Astrocyte (in vitro differentiated cells and primary cell): ENCODE data around the gene KRTAP4-3. TPM values are rescaled to one million over a fixed set of nuclear protein-coding genes. Genes with fewer than 3 reads are reported as not detected.

Experiments used
- DNase-seq: peaks from one replicate; pipeline ENCODE4 v3.0.0-alpha.2; 2010; ENCODE audit warnings: low read depth
- FAIRE-seq: peaks from 2 replicates; lab custom pipeline; 2011; peaks lifted over from hg19 to GRCh38; lab: Jason Lieb, UNC
- H2AFZ ChIP-seq: 2 replicates; pipeline ENCODE4 v1.6.0; 2012; ENCODE audit warnings: low read depth, low read length, inconsistent platforms
- H3K27ac ChIP-seq: 2 replicates; pipeline ENCODE4 v1.5.1; 2011; ENCODE audit warnings: low read depth, low read length, inconsistent platforms
- H3K27me3 ChIP-seq: 2 replicates; pipeline ENCODE4 v1.6.0; 2011; ENCODE audit warnings: low read length, inconsistent platforms; ENCODE audit not compliant: insufficient read depth
- H3K36me3 ChIP-seq: 2 replicates; pipeline ENCODE4 v1.5.1; 2011; ENCODE audit warnings: low read length, inconsistent platforms; ENCODE audit not compliant: insufficient read depth
- H3K4me1 ChIP-seq: 2 replicates; pipeline ENCODE4 v1.5.1; 2011; ENCODE audit warnings: low read length, inconsistent platforms; ENCODE audit not compliant: insufficient read depth
- H3K4me2 ChIP-seq: 2 replicates; pipeline ENCODE4 v1.6.0; 2012; ENCODE audit warnings: low read length, inconsistent platforms
- H3K4me3 ChIP-seq: 2 replicates; pipeline ENCODE4 v1.5.1; 2011; ENCODE audit warnings: low read depth, mild to moderate bottlenecking, low read length, inconsistent platforms; ENCODE audit not compliant: insufficient read depth
- H3K79me2 ChIP-seq: 2 replicates; pipeline ENCODE4 v1.6.0; 2012; ENCODE audit warnings: mild to moderate bottlenecking, low read length, inconsistent platforms; ENCODE audit not compliant: insufficient read depth
- H3K9ac ChIP-seq: 2 replicates; pipeline ENCODE4 v1.6.0; 2012; ENCODE audit warnings: mild to moderate bottlenecking, low read length, inconsistent platforms
- H3K9me3 ChIP-seq: 2 replicates; pipeline ENCODE4 v1.5.1; 2012; ENCODE audit warnings: low read depth, mild to moderate bottlenecking, low read length, inconsistent platforms; ENCODE audit not compliant: insufficient read depth
- H4K20me1 ChIP-seq: 2 replicates; pipeline ENCODE4 v1.6.0; 2012; ENCODE audit warnings: low read length, inconsistent platforms; ENCODE audit not compliant: insufficient read depth
- H3K27ac Mint-ChIP-seq: one replicate; pipeline ENCODE4 v1.8.0; 2021; ENCODE audit warnings: mild to moderate bottlenecking, mixed read lengths; ENCODE audit not compliant: unreplicated experiment
- H3K27me3 Mint-ChIP-seq: one replicate; pipeline ENCODE4 v1.8.0; 2021; ENCODE audit warnings: low read depth, mixed read lengths; ENCODE audit not compliant: unreplicated experiment
- H3K36me3 Mint-ChIP-seq: one replicate; pipeline ENCODE4 v1.8.0; 2021; ENCODE audit warnings: low read depth, mixed read lengths; ENCODE audit not compliant: unreplicated experiment
- H3K4me1 Mint-ChIP-seq: one replicate; pipeline ENCODE4 v1.8.0; 2021; ENCODE audit warnings: low read depth, mixed read lengths; ENCODE audit not compliant: unreplicated experiment
- H3K4me3 Mint-ChIP-seq: one replicate; pipeline ENCODE4 v1.8.0; 2021; ENCODE audit warnings: mild to moderate bottlenecking, moderate library complexity, mixed read lengths; ENCODE audit not compliant: unreplicated experiment
- H3K9me3 Mint-ChIP-seq: one replicate; pipeline ENCODE4 v1.8.0; 2021; ENCODE audit warnings: mild to moderate bottlenecking, mixed read lengths; ENCODE audit not compliant: unreplicated experiment
- EZH2 ChIP-seq: IDR thresholded peaks from 2 replicates; pipeline ENCODE4 v1.6.1; 2012; ENCODE audit warnings: mild to moderate bottlenecking, low read length, inconsistent platforms; ENCODE audit not compliant: insufficient read depth
- total RNA-seq: library from RNA; stranded (reverse); gene quantifications from 2 replicates; pipeline ENCODE4 v1.2.1, GENCODE V29; 2021
- TF ChIP-seq, protein P1 (sequence below): IDR thresholded peaks from 2 replicates; pipeline ENCODE4 v1.5.1; 2011; ENCODE audit warnings: low read depth, mild to moderate bottlenecking, inconsistent platforms, low read length, moderate library complexity; ENCODE audit not compliant: insufficient read depth

Gene KRTAP4-3
- total RNA-seq, 1 donor from 2014 or later, result not detected

GRCh38 chr17:41147531-41148204, 20.4 kb downstream of the KRTAP4-3 start:
- Histone ChIP-seq H2AFZ (no peak overlapping the region), H3K27ac (no peak overlapping the region), H3K4me2 (no peak overlapping the region), H3K27me3 (no peaks in the 10 kb centered on the region), H3K36me3 (no peaks in the 10 kb centered on the region), H3K9ac (no peak overlapping the region), H3K4me3 (no peak overlapping the region), H4K20me1 (no peaks in the 10 kb centered on the region), H3K9me3 (no peaks in the 10 kb centered on the region), H3K79me2 (no peaks in the 10 kb centered on the region), H3K4me1 (no peaks in the 10 kb centered on the region)
- DNase-seq, result no peak
- Mint-ChIP-seq H3K27me3 (peaks cover 3% of the 10 kb centered on the region), H3K36me3 (no peaks in the 10 kb centered on the region), H3K27ac (no peak overlapping the region), H3K4me1 (no peaks in the 10 kb centered on the region), H3K4me3 (no peak overlapping the region), H3K9me3 (peaks cover 7% of the 10 kb centered on the region)
- FAIRE-seq, result no peak
- TF ChIP-seq EZH2, result no peak
- TF ChIP-seq, protein P1, sequence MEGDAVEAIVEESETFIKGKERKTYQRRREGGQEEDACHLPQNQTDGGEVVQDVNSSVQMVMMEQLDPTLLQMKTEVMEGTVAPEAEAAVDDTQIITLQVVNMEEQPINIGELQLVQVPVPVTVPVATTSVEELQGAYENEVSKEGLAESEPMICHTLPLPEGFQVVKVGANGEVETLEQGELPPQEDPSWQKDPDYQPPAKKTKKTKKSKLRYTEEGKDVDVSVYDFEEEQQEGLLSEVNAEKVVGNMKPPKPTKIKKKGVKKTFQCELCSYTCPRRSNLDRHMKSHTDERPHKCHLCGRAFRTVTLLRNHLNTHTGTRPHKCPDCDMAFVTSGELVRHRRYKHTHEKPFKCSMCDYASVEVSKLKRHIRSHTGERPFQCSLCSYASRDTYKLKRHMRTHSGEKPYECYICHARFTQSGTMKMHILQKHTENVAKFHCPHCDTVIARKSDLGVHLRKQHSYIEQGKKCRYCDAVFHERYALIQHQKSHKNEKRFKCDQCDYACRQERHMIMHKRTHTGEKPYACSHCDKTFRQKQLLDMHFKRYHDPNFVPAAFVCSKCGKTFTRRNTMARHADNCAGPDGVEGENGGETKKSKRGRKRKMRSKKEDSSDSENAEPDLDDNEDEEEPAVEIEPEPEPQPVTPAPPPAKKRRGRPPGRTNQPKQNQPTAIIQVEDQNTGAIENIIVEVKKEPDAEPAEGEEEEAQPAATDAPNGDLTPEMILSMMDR, result no peak

DNA sequence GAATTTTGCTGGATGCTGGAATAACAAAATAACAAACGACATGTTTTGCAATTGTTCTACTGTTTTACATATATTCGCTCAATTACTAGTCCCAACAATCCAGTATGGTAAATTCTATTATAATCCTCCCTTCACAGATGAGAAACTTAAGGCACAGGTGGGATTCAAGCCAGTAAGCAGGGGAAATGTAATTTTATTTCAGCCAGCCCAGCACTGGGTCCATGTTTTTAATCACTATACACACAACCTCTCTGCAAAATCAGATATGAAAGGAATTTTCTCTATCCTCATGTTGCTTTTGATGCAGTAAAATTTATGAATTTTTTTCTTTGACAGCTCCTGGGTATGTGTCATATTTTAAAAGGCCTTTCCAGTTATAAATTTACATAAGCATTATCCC, 22.8 kb downstream of the KRTAP4-3 start:
- Histone ChIP-seq H3K27ac (no peak overlapping the region), H3K27me3 (no peaks in the 10 kb centered on the region), H3K4me3 (no peak overlapping the region), H3K9me3 (peaks cover 1% of the 10 kb centered on the region), H2AFZ (no peak overlapping the region), H4K20me1 (no peaks in the 10 kb centered on the region), H3K9ac (no peak overlapping the region), H3K4me2 (no peak overlapping the region), H3K79me2 (no peaks in the 10 kb centered on the region), H3K4me1 (no peaks in the 10 kb centered on the region), H3K36me3 (no peaks in the 10 kb centered on the region)
- DNase-seq (no peak), FAIRE-seq (no peak)
- Mint-ChIP-seq H3K4me3 (no peak overlapping the region), H3K9me3 (peaks cover 7% of the 10 kb centered on the region), H3K36me3 (no peaks in the 10 kb centered on the region), H3K27me3 (peaks cover 3% of the 10 kb centered on the region), H3K4me1 (peaks cover 11% of the 10 kb centered on the region), H3K27ac (no peak overlapping the region)
- TF ChIP-seq EZH2, result no peak
- TF ChIP-seq, protein P1, result no peak

GRCh38 chr17:41144846-41145245, 23.2 kb downstream of the KRTAP4-3 start:
- H3K27ac ChIP-seq, result no peak overlapping the region
- no peaks in the 10 kb centered on the region for H3K27me3 ChIP-seq
- Mint-ChIP-seq H3K4me3 (no peak overlapping the region), H3K27me3 (peaks cover 3% of the 10 kb centered on the region), H3K36me3 (no peaks in the 10 kb centered on the region), H3K27ac (no peak overlapping the region), H3K4me1 (peaks cover 11% of the 10 kb centered on the region), H3K9me3 (peaks cover 7% of the 10 kb centered on the region)
- H4K20me1 ChIP-seq, result no peaks in the 10 kb centered on the region
- no peak overlapping the region for H3K4me2 ChIP-seq
- no peak for DNase-seq
- H3K9me3 ChIP-seq, result peaks cover 3% of the 10 kb centered on the region
- FAIRE-seq, result no peak
- H3K36me3 ChIP-seq, result no peaks in the 10 kb centered on the region
- H3K4me1 ChIP-seq, result no peaks in the 10 kb centered on the region
- H3K79me2 ChIP-seq, result no peaks in the 10 kb centered on the region
- H3K4me3 ChIP-seq, result no peak overlapping the region
- no peak for TF ChIP-seq EZH2
- TF ChIP-seq, protein P1, result no peak
- H2AFZ ChIP-seq, result no peak overlapping the region
- no peak overlapping the region for H3K9ac ChIP-seq
